ENCODE measurements around the gene ST3GAL4.

GRCh38 chr11:126344141-126345080, 11.1 kb upstream of the ST3GAL4 start:
- TF ChIP-seq TAF1 (IDR thresholded peaks at IDR 0.05; ENCODE audit: borderline replicate concordance, low read depth, low read length) (no peak), POLR2A (IDR thresholded peaks at IDR 0.05; ENCODE audit: low read depth, low read length) (no peak), POLR2AphosphoS5 (IDR thresholded peaks at IDR 0.05; ENCODE audit: low read depth, low read length) (no peak)

Data from GM12892 (cell line).